Mucosa of descending colon (tissue), 3 donors: ENCODE measurements around the gene UPP1. TPM values are rescaled to one million over a fixed set of nuclear protein-coding genes. Genes with fewer than 3 reads are reported as not detected.

Experiments
- ATAC-seq: fragments of 200-7000 bp; cut with Tn5 transposase; one replicate; pipeline ENCODE4 v1.9.1; 2020; ENCODE audit warnings: mild to moderate bottlenecking, moderate library complexity
- DNase-seq, 3 donors: peaks; one replicate each; pipeline ENCODE4 v3.0.0-alpha.2; 2020
- H3K36me3 ChIP-seq: fragments of 200-600 bp; one replicate; pipeline ENCODE4 v1.8.0; 2021; ENCODE audit warnings: low read depth, mild to moderate bottlenecking
- H3K4me1 ChIP-seq: fragments of 200-600 bp; one replicate; pipeline ENCODE4 v1.8.0; 2021; ENCODE audit warnings: low read depth, mild to moderate bottlenecking
- H3K4me3 ChIP-seq: fragments of 200-600 bp; one replicate; pipeline ENCODE4 v1.8.0; 2021; ENCODE audit warnings: mild to moderate bottlenecking
- H3K9me3 ChIP-seq: fragments of 200-600 bp; one replicate; pipeline ENCODE4 v1.8.0; 2021; ENCODE audit warnings: mild to moderate bottlenecking
- CTCF ChIP-seq: fragments of 200-600 bp; IDR thresholded peaks from one replicate; pipeline ENCODE4 v1.8.0; 2022; ENCODE audit warnings: antibody characterized with exemption, mild to moderate bottlenecking
- intact Hi-C, 2 donors: fragments of 100-400 bp; cut with DNase I in 1 of 2; cut with micrococcal nuclease in 1 of 2; formaldehyde crosslinking; loops; one replicate each; pipeline versions ENCODE4 v1.11.0 to v1.11.1; 2022; cut with DNase I, micrococcal nuclease
- total RNA-seq, 3 donors: library from RNA; stranded (reverse); fragmentation: NEBNext Ultra II Directional in 2 of 3; extraction: Animal tissue kit (Norgen Biotek cat#: 25700) in 2 of 3; gene quantifications; one replicate each; pipeline versions ENCODE4 v1.2.1 to v1.2.4, GENCODE V29; 2021 to 2023
- donor health status: DM: no; HTN: no; CAD: no; lungs with moderate emphysema.
- donor health status: DM: no; HTN: no; CAD: no.
- donor health status: DM: no; HTN: yes; CAD: no.

The UPP1 gene
- total RNA-seq, 3 donors from 2014 or later = 30.7 to 63.6 (median 51.0) TPM

- Histone ChIP-seq H3K36me3 (no peaks in the 10 kb centered on the region), H3K4me1 (no peaks in the 10 kb centered on the region), H3K4me3 (no peak overlapping the region), H3K9me3 (peaks cover 4% of the 10 kb centered on the region)
- DNase-seq = no peak
- no peak for TF ChIP-seq CTCF
- intact Hi-C loops = no loop called here
- no peak for ATAC-seq
Observed at GRCh38 chr7:48126037-48126436, 37.0 kb downstream of the UPP1 start.

- ATAC-seq (no peak), DNase-seq (no peak)
- H3K4me3 ChIP-seq = no peak overlapping the region
- H3K4me1 ChIP-seq = no peaks in the 10 kb centered on the region
- no peaks in the 10 kb centered on the region for H3K36me3 ChIP-seq
- peaks cover 4% of the 10 kb centered on the region for H3K9me3 ChIP-seq
- TF ChIP-seq CTCF = no peak
- intact Hi-C loops = no loop called here
Observed at GRCh38 chr7:48130658-48131108, 41.6 kb downstream of the UPP1 start.

GRCh38 chr7:48132792-48133191 lies 43.7 kb downstream of the UPP1 start:
- Histone ChIP-seq H3K36me3 (no peaks in the 10 kb centered on the region), H3K9me3 (no peaks in the 10 kb centered on the region), H3K4me3 (no peak overlapping the region), H3K4me1 (no peaks in the 10 kb centered on the region)
- no peak for TF ChIP-seq CTCF
- DNase-seq (no peak), ATAC-seq (no peak)
- intact Hi-C loops = no loop called here

GRCh38 chr7:48139459-48139858 lies 50.4 kb downstream of the UPP1 start:
- ATAC-seq = peak; percentile 25
- peak in 1 of 3 donors; percentile 28 for DNase-seq
- no peak for TF ChIP-seq CTCF
- no peaks in the 10 kb centered on the region for H3K36me3 ChIP-seq
- no peaks in the 10 kb centered on the region for H3K9me3 ChIP-seq
- intact Hi-C loops = no loop called here
- H3K4me3 ChIP-seq = no peak overlapping the region
- H3K4me1 ChIP-seq = peaks cover 46% of the 10 kb centered on the region

- intact Hi-C loops = no loop called here
- Histone ChIP-seq H3K36me3 (no peaks in the 10 kb centered on the region), H3K9me3 (no peaks in the 10 kb centered on the region), H3K4me3 (no peak overlapping the region), H3K4me1 (peaks cover 48% of the 10 kb centered on the region)
- ATAC-seq (peak; percentile 63), DNase-seq (peak in 2 of 3 donors; percentile 57 to 81)
- no peak for TF ChIP-seq CTCF
Observed at GRCh38 chr7:48140001-48140681, 51.1 kb downstream of the UPP1 start.

GRCh38 chr7:48141521-48141920 lies 52.5 kb downstream of the UPP1 start:
- TF ChIP-seq CTCF = no peak
- H3K4me1 ChIP-seq = peaks cover 57% of the 10 kb centered on the region
- no peaks in the 10 kb centered on the region for H3K9me3 ChIP-seq
- H3K4me3 ChIP-seq = no peak overlapping the region
- intact Hi-C loops = no loop called here
- ATAC-seq (no peak), DNase-seq (no peak)
- no peaks in the 10 kb centered on the region for H3K36me3 ChIP-seq
